HG03108 (cell line): ENCODE results near the gene ASPSCR1.

Experiments
- ATAC-seq: cut with Tn5 transposase; IDR thresholded peaks from one replicate; pipeline ENCODE4 v1.9.1; 2021; ENCODE audit warnings: moderate library complexity; ENCODE audit not compliant: unreplicated experiment

Gene ASPSCR1, protein sequence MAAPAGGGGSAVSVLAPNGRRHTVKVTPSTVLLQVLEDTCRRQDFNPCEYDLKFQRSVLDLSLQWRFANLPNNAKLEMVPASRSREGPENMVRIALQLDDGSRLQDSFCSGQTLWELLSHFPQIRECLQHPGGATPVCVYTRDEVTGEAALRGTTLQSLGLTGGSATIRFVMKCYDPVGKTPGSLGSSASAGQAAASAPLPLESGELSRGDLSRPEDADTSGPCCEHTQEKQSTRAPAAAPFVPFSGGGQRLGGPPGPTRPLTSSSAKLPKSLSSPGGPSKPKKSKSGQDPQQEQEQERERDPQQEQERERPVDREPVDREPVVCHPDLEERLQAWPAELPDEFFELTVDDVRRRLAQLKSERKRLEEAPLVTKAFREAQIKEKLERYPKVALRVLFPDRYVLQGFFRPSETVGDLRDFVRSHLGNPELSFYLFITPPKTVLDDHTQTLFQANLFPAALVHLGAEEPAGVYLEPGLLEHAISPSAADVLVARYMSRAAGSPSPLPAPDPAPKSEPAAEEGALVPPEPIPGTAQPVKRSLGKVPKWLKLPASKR

DNA sequence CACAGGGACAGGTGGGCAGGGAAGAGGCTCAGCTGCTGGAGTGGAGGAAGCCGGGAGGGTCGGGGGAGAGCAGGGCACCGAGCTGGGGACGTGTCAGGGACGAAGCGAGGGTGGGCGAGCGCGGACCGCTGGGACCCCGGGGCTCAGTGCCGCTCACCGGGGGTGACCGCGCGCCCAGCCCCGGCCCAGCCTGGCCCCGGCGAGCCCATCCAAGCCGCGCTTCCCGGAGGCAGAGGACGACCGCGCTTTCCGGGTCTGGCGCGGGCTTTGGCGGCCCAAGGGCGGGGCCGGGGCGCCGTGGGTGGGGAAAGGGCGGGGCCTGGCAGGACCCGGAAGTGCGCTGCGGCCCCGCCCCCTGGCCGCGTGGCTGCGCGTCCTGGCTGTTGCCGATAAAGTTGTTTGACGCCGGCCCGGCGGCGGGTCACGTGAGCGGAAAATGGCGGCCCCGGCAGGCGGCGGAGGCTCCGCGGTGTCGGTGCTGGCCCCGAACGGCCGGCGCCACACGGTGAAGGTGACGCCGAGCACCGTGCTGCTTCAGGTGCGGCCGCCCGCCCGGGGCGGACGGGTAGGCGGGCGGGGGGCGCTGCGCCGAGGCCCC is at the start of gene ASPSCR1:
TSS of gene ASPSCR1 (plus strand) at position 419 of the 598 bp plus-strand sequence. CDS start at position 437, 18 bp downstream.
- ATAC-seq, result peak; percentile 77

DNA sequence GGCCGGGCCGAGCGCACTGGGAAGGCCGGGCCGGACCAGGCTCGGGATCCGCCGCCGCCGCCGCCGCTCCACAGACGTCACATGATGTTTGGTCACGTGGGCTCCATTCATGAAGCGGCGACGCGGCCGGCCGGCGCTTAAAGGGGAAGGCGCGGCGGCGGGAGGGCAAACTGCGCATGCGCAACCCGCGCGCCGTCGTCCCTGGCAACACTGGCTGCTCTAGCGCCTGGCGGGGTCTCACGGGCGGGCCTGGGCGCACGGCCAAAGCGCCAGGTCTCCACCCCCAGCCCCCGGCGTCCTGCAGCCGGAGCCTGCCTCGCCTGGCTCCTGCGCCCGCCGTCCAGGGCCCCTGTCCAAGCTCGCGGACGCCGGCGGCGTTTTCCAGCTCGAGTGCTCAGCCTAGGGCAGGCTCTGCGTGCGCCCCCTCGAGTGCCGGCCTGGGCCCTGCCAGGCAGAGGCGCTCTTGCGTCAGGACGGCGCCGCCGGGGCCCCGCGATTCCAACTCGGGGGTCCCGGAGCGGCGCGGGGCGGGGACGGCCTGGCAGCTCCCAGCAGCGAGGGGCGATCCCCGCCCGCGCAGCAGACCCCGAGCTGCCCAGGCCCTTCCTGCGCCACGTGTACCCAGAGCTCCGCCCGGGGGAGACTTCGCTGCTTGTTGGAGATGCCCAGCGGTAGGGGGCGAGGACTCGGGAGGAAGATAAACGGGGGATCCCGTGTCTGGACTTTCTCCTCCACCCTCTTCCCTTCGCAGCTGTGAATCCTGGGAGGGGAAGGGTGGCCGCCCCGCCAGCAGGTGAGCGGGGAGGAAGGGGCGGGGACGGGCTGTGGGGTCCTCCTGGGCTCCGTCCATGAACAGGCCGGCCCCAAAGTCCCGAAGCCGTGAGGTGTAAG is 49.5 kb upstream of the ASPSCR1 start, which contains the start of gene MAFG:
TSS of gene MAFG (minus strand) at position 83 of the 891 bp plus-strand sequence. CDS start 4,550 bp downstream, outside the sequence.
- ATAC-seq, result peak; percentile 39

DNA sequence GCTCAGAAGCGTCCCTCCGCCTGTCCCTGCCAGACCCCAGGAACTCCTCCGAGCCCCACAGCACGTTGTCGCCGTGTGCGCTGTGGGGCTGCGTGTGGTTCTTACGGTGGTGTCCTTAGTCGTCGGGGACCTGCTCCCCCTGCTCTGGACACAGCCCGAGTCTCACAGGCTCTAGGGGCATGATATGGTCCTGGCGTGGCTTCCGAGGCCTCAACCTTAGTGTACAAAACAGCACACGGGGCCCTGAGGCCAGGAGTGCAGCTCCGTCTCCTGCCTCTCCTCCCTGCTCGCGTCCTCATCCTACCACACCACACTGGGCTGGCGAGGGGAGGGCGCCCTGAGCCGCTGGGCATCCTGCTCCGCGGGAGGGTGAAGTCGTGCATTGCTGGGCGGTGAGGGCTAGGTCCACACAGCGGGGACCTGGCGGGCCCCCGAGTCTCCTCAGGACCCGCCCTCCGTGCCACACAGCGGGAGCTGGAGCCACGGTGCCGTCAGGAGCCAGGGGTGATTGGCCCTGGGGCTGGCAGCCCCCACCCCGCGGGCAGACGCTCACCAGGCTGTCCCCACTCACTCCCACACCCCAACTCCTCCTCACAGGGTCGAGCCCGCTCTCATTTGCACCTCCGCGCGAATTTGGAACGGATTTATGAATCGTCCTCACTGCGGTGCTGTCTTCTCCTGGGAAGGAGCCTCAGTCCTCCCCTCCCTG is 48.7 kb upstream of the ASPSCR1 start:
- no peak for ATAC-seq

DNA sequence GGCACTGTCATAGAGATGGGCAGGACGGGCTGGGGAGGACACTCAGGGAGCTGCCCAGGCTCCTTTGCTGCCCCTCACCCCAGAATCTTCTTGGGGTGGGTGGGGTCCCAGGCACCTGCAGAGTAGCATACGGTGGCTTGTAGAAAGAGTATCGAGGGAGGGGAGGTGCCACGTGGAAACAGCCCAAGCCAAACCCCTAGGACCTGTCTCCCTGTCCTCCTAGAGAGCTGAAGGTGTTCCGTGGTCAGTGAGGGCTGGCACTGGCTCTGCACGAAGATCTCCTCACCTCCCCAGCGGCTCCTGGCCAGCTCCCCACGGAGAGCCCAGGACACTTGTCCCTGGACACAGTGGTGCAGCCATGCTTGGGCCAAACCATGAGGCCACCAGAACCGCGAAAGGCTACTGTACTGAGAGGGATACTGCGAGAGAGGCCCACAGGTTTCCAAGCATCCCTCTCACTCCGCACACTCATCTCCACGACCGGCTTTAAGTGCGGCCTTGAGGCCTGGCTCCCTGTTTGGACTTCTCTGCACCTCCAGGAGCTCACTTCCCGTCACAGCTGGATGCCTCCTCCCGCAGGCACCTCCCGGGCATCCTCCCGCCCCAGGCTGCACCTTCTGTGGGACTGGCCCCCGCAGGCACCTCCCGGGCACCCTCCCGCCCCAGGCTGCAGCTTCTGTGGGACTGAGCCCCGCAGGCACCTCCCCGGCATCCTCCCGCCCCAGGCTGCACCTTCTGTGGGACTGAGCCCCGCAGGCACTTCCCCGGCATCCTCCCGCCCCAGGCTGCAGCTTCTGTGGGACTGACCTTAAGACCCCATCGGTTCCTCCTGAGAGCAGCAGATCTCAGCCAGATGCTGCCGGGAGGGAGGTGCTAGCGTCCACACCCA is 47.9 kb upstream of the ASPSCR1 start:
- ATAC-seq, result no peak

DNA sequence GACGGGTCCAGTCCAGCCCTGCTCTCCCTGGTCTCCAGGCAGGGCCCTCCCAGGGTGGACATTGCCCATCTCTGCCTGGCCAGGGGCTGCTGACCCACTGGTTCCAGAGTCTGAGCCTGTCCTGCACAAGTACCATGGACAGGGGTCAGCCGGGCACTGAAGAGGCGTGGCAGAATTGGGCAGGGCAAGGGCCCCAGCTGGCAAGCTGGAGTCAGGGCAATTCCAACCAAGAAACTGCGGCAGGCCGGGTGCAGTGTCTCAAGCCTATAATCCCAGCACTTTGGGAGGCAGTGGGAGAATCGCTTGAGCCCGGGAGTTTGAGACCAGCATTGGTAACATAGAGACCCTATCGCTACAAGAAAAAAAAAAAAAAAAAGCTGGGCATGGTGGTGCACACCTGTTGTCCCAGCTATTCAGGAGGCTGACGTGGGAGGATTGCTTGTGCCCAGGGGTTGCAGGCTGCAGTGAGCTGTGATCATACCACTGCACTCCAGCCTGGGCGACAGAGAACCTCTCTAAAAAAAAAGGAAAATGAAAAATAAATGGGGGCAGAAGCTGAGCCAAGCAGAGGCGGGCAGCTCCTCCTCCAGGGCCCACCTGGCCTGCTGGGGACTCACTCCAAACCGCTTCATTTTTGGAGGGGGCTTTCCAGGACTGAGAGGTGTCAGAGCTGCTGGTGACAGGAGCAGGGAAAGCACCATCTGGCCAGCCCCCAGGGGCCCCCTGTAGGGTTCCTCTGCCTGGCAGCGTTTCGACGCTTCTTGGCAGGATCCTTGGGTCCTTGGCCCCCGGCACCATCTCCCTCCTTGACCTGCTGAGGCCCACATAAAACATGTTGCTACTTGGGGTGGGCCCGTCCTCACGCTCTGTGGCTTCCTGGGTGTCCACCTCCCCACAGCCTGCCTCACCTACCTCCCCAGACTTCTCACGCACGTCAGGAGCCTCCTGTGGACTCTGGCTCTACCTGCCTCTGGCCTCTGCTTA is 47.0 kb upstream of the ASPSCR1 start:
- no peak for ATAC-seq

DNA sequence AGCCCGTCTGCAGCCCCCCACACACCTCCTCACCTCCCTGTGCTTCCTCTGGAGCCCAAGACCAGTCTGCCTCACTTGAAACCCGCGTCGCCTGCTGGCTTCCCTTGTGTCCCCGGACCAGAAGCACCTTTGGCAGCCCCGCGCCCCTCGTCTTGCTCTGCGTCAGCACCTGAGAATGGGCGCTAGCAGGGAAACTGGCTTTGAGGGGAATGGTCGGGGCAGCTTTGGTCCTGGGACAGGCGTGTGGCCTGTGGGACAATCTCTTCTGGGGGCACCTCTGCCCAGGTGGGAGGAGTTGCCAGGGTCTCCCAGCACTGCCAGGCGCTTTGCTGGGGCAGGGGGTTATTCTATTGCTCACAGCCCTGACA is 46.3 kb upstream of the ASPSCR1 start:
- no peak for ATAC-seq

DNA sequence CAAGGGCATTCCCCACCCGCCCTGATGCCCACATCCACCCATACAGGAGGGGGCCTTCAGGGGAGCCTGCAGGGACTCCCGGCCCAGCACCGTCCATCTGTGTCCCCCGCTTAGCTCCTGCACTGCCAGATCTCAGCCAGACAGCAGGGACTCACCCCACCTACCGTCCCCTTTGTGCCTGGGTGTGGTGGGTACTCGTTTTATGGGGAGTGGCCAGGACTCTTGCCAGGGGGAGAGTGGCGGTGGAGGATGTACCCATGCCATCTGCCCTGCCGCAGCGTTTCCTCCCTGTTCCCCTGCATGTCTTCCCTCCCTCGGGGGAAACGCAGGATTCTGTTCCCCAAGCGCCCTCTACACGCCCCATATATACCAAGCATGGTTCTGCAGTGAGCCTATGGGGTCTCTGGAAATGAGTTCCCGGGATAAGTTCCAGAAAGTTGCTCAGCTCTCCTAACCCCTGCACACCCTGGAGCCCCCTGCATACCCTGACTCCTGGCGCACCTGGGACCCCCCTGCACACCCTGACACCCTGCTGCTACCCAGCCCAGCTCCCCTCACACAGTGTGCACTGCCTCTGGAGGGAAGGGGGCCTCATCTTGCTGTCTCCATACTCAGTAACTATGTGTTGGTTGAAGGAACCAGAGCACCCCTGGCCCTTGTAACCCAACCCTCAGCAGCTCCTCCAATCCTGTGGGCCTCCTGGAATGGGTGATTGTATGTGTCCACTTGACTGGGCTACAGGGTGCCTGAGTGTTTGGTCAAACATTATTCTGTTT is 45.7 kb upstream of the ASPSCR1 start:
- ATAC-seq, result no peak

DNA sequence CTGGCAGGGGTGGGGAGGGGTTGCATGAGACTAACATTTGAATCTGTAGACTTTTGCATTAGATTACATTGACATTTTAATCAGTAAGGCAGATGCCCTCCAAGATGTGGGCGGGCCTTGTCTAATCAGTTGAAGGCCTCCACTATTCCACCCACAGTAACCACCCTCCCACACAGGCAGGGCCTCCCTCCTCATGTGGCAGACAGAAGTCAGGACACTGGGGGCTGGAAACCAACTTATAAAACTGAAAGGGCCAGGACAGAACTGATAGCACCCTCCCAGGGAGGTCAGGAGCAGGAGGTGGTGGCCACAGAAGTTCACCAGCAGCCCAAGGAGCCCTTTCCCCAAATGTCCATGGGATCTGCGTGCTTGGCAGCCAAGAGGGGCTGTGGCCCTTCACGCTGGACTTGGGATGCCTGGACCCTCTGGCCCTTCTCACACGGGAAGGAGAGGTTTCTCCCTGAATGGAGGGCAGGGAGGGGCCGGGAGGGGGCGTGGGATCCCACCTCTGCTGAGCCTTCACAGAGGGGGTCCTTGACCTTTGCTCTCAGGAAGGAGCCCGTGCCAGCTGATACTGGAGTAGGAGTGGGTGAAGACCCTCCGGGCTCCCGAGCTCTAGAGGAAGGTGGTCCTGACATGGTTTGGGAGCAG is 45.0 kb upstream of the ASPSCR1 start:
- ATAC-seq, result no peak

DNA sequence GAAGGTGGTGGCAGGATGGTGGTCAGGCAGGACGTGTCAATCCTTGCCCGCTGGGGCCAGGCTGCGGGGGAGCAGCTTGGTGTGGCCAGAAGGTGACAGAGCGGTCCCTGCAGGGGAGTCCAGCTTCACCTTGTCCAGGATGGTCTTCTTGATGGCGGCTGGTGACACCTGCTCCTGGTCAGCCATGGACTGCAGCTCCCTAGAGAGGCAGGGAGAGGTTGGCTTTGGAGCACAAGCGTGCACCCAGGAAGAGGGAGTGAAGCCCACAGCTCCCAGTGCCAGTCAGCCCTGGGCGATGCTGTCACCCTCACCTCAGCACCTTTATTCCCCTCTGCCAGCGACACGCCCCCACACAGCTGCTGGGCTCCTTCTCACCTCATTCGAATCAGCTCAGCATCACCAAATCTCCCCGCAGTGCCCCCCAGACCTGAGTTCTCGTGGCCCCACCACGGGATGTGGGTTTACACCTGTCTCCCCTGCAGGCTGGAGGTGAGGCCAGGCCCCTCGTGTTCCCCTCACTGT is 44.2 kb upstream of the ASPSCR1 start:
- ATAC-seq, result no peak

DNA sequence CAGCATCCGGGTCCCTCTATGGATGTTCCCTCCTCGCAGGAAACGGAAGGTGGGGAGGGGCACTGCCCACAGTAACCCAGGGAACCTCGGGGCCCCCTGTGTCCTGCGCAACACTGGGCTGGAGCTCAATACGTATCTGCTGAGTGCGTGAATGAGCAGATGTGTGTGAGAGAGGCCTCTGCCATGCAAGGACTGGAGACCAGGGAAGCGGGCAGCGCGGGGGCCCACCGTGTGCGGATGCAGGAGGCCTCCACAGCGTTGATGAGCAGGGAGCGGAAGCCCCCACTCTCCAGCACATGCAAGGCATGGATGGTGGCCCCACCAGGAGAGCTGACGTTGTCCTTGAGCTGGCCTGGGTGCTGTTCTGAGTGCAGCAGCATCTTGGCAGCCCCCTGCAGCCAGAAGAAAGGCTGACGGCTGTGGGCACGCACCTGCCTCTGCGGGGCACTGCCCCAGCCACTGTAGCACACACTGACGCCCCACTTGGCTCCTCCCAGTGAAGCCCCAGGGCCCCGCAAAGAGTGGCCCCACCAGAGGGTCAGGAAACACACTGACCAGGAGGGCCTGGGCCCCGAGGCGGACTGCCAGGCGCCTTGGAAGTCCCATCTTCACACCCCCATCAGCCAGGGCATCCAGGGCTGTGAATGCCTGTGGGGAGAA is 43.2 kb upstream of the ASPSCR1 start:
- ATAC-seq, result no peak

DNA sequence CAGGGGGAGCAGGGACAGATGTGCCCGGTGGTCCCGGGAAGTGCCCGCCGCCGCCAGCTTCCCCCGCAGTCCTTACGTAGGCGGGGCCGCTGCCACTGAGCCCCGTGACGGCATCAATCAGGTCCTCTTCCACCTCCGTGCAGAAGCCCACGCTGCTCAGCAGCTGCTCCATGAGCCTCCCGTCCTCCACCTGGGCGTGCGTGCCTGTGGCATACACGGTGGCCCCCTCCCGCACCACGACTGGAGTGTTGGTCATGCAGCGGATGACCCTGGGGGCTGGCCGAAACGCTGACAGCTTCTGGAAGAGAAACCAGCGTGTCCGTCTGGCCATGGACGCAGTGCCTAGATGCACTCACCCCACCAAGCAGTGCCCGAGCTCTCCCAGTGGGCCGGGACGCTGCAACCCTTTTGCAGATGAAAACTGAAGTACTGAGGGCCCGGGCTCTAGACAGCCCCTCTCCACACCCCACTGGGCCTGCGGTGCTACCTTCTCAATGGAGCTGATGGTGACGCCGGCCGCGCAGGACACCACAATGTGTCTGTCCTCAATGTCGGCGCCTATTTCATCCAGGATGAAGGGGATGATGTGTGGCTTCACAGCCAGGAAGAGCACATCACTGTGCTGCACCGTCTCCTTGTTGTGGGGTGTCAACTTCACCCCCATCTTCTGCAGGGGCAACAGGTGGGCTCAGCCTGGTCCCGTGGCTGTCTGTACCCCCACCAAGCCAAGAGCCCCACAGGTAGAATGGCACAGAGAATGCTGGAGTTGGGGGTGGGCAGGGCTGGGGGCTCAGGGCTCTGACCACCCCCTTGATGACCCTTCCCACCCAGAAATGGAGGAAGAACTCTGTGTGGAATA is 42.4 kb upstream of the ASPSCR1 start:
- no peak for ATAC-seq

DNA sequence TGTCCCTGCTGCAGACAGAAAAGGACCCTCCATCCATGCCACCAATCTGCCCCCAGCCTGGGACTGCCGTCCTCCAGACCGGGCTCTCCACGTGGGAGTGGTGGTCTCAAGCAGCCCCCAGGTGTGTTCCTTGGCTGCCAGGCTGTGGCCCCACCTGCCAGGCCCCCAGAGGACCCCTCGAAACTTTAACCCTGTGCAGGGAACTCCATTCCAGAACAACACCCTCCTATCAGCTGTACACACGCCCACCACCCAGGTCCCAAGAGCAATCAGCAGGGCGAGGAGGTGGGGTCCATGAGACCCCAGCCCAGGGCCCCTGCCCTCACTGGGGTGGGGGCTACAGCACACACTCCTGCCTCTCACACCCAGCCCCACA is 41.7 kb upstream of the ASPSCR1 start:
- ATAC-seq, result no peak

DNA sequence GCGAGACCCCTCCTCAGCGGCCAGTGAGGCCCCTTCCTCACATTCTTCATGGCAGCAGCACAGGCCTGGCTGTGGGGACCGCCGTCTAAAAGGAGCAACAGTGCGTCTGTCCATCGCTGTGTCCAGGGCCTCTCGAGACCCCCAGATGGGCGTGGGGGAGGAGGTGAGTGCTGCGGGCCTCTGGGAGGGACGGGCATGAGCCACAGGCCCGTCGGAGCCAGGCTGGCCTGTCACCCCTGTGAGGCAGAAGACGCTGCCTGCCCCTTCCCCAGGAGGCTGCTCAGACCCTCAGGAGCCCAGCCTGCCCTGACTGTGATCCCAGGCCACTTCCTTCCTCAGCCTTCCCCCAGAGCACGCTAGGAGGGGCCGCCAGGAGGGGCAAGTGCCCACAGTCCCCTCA is 38.2 kb upstream of the ASPSCR1 start:
- ATAC-seq, result no peak

DNA sequence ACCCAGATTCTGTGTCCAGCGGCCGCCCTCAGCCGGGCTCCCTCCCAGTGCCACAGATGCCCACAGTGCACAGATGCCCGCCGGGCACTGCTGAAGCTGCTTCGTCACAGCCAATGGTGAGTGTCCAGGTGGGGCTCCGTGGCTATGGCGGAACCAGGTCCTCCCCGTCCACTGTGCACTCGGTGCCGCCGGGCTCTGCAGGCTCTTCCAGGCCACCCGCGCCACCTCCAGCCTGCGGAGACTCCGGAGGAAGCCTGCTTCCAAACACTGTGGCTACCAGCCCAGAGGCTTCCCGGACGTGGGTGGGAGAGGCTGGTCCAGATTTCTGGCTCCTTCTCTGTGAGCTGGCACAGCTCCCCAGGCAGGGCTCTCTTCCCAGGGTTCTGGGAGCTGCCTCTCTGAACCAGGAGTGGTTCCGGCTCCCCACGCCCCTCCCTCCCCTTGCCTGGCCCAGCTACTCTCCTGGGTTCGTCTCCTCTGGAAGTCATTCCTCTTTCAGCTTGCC is 37.5 kb upstream of the ASPSCR1 start:
- no peak for ATAC-seq
